8988T (cell line): Measurements from ENCODE around the gene PEX14.

Source experiments
- DNase-seq: peaks from one replicate; pipeline ENCODE4 v3.0.0; 2011

PEX14 gene

GRCh38 chr1:10671622-10672342, 197.0 kb downstream of the PEX14 start:
- no peak for DNase-seq

GRCh38 chr1:10672343-10673050, 197.7 kb downstream of the PEX14 start:
- DNase-seq, result no peak

GRCh38 chr1:10673109-10673711, 198.5 kb downstream of the PEX14 start:
- no peak for DNase-seq

GRCh38 chr1:10674222-10674621, 199.5 kb downstream of the PEX14 start:
- DNase-seq, result no peak

GRCh38 chr1:10674700-10675609, 200.2 kb downstream of the PEX14 start:
- no peak for DNase-seq

- no peak for DNase-seq
These were observed 201.1 kb downstream of the PEX14 start for GRCh38 chr1:10675813-10676212.

- no peak for DNase-seq
These were observed 202.2 kb downstream of the PEX14 start for GRCh38 chr1:10676963-10677362.

GRCh38 chr1:10677491-10678391, 203.0 kb downstream of the PEX14 start:
- no peak for DNase-seq

GRCh38 chr1:10678402-10678801, 203.7 kb downstream of the PEX14 start:
- DNase-seq, result no peak

- no peak for DNase-seq
These were observed 204.1 kb downstream of the PEX14 start for GRCh38 chr1:10678852-10679251.

GRCh38 chr1:10679496-10680220, 204.9 kb downstream of the PEX14 start:
- DNase-seq, result no peak
